Hematopoietic multipotent progenitor cell treated with erythropoietin and hydrocortisone succinate and interleukin-3 and kit ligand, for 4 days (in vitro differentiated cells): ENCODE data around the gene SH3TC2.
A peak's percentile ranks its signal among the peaks of the same experiment; 100 is the strongest.

Experiments used
- DNase-seq: peaks from one replicate; pipeline ENCODE4 v3.0.0-alpha.2; 2015

SH3TC2 gene

DNA sequence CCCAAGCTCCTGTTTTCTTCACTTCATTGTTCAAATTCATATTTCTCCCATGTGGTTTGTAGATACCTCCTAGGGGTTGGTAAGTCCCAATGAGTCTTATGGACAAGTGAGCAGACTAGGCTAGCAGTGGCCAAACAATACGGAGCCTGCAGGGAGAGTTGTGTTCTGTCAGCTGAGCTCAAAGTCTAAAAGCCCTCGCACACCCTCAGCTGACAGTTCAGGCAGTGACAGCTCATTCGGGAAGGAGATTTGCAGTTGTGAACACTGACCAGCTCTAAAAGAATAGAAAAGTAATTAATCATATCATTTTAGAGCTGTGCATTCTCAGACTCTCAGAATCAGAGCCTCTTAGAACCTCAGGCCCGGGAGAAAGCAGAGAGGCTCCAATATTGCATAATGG lies 95.1 kb downstream of the SH3TC2 start:
- DNase-seq: no peak

DNA sequence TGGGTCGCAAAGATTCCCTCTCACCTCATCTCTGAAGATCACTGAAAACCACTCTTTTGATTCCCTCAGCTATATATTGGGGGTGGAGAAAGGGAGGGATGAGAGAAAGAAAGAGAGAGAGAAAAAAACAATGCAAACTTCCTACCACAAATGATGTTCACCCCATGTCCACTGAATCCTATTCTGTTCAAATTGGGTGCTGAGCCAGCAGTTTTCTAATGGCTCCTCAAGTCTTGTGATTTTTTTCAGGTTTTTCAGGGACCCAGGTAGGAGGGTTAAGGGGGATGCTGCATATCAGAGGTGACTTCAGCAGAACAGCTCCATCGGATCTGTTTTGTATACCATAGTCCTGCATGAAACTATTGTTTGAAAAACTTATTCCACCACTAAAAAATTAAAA lies 95.9 kb downstream of the SH3TC2 start:
- DNase-seq: no peak

DNA sequence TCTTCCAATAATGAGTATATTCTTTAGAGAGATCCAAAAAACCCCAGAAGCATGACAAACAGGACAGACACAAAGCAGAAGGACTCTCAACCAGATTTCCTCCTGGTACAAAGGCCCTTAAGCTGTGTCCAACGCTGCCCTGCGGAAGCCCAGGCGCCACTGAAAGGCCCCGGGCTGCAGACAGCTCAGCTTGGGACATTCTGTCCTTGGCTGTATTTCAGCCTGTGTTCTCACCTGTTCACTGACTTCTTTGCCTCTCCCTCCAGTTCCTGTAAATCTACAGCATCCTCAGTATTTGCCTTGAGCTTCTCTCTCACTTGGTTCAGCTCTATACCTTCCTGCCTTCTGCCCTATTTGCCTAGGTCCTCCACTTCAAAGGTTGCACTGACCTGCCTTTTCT lies 96.5 kb downstream of the SH3TC2 start:
- DNase-seq: no peak

DNA sequence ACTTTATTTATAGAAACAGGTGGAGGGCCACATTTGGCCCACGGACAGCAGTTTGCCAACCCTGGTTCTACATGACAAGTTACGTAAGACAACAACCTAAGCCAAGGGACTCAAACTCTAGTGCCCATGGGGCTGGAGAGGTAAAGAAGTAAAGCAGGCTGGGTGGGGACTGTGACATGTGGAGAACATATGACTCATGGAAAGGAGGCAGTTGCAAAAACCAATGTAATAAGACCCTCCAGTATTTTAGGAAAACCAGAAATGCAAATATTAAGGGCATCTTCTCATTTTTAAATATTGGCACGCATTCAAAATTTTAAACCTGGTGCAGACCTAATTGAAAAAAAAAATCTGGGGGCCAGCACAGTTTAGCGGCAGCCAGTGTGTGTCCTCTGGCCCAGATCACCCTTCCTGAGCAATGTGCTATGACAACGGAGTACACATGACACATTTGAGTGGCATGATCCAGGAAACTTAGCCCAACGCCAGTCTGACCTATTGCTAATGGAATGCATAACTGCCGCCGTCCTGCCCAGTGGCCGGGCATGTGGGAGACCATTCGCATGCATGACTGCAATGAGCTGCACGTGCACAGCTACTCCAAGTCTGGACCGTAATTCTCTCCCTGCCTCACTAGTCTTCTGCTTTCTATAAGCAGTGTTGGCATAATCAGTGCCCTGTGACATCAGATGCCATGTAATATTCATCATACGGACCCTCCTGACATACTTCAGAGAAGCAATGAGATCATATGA lies 97.2 kb downstream of the SH3TC2 start:
- no peak for DNase-seq

DNA sequence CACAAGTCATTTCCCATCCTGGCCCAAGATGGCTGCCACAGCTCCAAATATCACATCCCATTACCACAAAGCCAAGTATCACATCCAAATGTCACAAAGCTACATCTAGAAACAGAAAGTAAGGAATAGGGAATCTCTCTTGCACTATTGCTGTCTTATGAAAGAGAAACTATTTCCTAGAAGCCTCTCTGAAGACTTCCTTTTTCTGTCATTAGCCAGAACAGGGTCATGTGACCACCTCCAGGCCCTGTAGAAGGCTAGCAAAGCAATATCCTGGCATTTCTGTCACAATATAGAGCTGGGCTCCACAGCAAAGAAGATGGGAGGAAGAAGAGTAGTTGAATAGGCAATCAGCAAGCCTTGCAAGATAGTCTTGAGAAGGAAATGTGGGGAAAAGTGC lies 99.2 kb downstream of the SH3TC2 start:
- peak; percentile 56 for DNase-seq

DNA sequence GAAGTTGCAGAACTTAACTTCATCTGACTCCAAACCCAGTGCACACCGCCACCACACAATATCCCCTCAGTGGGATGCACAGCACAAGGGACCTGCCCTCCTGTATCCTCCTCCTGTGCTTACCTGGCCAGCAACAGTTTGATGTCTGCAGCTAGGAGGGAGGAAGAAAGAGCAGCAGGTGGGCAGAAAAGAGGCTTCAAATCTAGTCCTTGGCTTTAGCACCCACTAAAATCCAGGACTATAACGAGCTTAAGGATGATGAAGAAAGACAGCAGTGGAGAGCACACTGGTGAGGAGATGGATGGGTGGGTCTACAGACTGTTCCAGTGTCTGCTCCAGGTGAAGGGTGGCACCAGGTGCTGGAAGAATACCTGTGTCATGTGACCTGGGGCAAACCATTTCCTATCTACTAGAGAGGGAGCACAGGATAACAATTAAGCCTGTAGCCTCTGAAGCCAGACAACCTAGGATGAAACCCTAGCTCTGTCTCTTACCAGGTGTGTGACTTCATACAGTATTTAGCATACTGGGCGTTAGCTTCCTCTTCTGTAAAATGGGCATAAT lies 100.0 kb downstream of the SH3TC2 start:
- DNase-seq: no peak

DNA sequence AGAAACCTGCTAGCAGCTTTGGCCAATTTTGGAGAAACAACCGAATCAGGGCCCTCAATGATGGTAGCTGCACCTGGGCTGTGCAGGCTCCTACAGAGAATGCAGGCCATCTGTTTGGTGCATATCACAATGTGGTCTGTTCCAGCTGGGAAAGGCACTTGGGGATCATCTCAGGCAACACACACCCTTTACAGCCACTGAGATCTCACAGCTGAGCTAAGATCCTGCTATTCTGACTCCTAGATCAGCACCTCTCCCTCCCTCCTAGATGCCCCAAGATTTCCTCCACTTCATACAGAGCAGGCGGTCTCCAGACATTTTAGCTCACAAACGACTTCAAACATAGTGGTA lies 100.7 kb downstream of the SH3TC2 start:
- no peak for DNase-seq

DNA sequence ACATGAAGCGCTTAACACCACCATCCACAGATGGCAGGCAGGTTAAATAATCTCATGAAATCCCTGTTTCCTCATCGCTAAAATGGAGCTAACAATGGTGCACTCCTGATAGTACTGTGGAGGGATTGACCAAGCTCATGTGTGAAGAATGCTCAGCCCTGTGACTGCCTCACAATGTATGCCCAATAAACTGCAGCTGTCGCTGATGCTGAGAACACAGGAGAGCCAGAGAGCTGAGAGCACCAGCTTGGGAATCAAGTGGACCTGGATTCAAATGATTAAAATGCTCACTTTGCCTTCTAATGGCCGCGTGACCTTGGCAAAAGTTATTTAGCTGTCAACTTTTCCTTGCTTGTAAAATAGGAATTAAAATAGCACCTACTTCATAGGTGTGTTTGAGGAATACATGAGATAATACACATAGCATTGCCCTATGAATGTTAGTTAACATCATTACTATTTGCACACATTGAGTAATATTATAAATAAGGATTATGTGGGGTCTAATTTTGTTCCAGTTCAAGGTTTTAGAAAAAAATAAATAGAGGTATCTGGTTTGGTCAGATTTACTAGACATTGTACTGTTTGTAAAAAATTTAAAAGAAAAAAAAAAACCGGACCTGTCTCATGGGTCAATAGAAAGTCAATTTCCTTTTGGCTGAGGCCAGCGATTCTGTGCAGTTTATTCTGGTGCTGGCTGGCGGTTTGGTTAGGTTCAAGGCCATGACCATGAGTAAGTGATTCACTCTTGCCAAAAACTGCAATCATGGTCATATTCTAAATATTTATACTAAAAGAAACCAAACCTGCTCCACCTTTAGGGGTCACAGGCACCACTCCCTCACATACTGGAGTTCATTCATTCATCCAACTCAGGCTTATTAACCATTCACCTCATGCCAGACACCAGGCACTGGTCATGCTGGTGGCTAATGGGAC lies 101.3 kb downstream of the SH3TC2 start:
- DNase-seq: no peak

DNA sequence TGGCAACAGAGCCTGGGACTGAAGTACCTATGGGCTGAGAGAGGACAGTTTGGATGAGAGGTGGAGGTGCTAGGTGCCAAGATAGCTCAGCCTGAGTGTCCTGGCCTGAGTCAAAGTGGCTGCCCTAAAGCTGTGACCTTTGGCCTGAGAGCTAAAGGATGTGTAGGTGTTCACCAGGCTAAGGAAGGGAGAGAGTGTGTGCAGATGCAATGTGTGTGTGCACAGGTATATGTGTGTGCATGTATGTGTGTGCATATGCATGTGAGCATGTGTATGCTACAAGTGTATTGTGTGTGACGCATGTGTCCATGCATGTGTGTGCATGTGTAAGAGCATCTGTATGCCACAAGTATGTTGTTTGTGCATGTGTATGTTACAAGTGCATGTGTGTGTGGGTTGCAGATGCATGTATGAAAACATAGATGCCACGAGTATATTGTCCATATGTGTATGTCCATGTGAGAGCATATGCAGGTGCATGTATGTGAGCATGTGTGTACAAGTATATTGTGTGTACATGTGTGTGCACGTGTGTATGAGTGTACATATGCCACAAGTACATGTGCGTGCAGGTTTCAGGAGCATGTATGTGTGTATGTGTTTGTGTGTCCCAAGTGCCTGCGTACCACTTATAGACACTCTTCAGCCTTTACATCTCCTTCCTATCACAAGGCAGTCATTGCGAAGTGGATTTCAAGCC lies 102.6 kb downstream of the SH3TC2 start:
- no peak for DNase-seq

DNA sequence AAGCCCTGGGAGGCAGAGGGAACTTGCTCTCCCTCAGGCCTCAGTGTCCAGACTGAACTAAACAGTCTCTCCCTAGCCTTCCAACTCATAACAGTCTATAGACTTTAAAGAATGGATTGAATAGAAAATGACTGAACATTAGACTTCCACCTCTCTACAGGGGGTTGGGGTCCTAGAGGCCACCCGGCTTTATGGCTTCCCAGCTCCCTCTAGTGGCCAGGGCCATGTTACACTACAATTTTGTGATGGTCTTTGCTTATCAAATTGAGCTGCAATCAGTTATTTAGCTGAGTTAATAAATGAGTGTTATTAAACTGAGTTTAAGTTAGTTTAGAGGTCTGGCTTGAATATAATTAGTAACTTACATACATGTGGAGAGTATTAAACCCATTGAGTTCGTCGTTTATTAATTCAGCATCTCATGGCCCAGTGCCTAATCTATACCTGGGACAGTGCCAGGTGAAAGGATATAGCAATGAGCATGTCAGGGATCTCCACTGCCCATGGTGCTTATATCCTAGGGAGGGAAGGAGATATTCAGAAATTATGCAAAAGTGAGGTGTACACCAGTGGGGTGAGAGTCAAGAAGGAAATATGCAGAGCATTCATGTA lies 105.2 kb downstream of the SH3TC2 start:
- DNase-seq: peak; percentile 80

DNA sequence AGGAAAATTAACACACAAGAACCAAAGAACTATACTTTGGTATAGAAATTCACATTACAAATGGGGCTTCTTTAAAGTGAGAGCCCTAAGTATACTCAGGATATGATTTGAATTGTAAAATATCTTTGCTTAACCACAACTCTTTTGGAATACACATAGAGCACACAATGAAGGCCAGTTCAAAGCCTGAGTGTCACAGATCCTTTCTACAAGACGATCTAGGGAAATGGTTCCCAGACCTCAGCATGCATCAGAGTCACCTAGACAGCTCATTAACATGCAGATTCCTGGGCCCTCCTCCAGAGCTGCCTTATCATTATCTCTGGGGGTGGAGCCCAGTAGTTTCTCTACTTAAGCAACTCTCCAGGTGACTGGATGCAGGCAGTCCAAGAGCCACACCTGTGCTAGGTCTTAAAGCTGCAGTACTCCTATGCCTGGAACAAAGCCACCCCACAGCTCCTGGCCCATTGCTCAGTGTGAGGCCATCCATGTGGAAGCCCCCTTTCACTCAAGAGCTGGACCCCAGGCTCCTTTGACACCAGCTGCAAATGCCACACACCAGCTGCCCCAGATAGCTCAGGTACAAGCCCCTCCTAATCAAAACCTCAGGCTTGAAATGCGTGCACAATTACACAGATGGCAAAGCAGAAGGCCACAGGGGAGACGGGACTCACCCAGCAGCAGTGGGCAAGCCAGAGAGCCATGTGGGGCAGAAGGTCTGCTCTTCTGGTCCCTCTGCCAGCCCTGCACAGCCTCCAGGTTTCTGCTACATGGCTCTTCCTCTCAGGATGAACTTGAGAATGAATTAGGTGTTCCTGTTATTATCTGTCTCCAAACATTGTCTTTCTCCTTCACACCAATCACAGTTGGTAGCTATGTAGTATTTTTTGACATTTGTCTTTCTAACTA lies 106.1 kb downstream of the SH3TC2 start:
- DNase-seq: no peak
